ENCODE results near the gene SIDT1.

GRCh38 chr3:113574213-113574612 is 41.9 kb downstream of the SIDT1 start:
- no peak for TF ChIP-seq CTCF (IDR thresholded peaks at IDR 0.05; ENCODE audit: low read depth, low read length)
- no peak for TF ChIP-seq EZH2phosphoT487 (IDR thresholded peaks at IDR 0.05; ENCODE audit: low read depth)
